Suprapubic skin (tissue), 4 donors: ENCODE measurements around the gene TARBP1.

ENCODE experiments used
- EP300 ChIP-seq: sonication (generic); formaldehyde crosslinking; IDR thresholded peaks from one replicate; pipeline ENCODE4 v1.6.1; 2017; ENCODE audit warnings: antibody characterized with exemption
- POLR2A ChIP-seq, 2 donors: fragments of 450-650 bp; IDR thresholded peaks; one replicate each; pipeline ENCODE4 v1.6.1; 2017; ENCODE audit warnings: antibody characterized with exemption in 2 of 2, mild to moderate bottlenecking in 2 of 2, moderate library complexity in 2 of 2
- POLR2AphosphoS5 ChIP-seq, 3 donors: sonication (generic); formaldehyde crosslinking; IDR thresholded peaks; one replicate each; pipeline ENCODE4 v1.6.1; 2017; ENCODE audit warnings: antibody characterized with exemption in 3 of 3
- TF ChIP-seq, protein P1 (sequence below), 2 donors: fragments of 200-600 bp in 1 of 2; fragments of 450-650 bp in 1 of 2; sonication (generic) in 1 of 2; IDR thresholded peaks; one replicate each; pipeline ENCODE4 v1.5.1; 2016 to 2019; ENCODE audit warnings: antibody characterized with exemption in 2 of 2, mild to moderate bottlenecking in 1 of 2, moderate library complexity in 1 of 2

DNA sequence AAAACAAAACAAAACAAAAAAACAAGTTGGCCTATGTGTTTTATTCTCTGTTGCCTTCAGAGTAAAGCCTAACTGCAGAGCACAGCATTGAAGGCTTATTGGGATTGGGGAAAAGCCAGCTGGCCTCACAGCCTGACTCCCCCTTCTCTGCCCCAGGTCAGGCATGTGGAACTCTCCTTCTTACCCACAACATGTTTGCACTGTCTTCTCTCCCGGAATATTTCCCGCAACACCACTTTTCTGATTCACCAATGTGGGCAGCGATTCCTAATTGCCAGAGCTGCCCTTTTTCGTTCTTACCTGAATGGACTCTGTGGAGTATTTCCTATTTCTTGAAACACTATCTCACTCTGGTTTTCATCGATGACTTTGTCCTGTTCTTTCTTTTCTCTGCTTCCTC, 2.8 kb upstream of the TARBP1 start:
- TF ChIP-seq, protein P1, sequence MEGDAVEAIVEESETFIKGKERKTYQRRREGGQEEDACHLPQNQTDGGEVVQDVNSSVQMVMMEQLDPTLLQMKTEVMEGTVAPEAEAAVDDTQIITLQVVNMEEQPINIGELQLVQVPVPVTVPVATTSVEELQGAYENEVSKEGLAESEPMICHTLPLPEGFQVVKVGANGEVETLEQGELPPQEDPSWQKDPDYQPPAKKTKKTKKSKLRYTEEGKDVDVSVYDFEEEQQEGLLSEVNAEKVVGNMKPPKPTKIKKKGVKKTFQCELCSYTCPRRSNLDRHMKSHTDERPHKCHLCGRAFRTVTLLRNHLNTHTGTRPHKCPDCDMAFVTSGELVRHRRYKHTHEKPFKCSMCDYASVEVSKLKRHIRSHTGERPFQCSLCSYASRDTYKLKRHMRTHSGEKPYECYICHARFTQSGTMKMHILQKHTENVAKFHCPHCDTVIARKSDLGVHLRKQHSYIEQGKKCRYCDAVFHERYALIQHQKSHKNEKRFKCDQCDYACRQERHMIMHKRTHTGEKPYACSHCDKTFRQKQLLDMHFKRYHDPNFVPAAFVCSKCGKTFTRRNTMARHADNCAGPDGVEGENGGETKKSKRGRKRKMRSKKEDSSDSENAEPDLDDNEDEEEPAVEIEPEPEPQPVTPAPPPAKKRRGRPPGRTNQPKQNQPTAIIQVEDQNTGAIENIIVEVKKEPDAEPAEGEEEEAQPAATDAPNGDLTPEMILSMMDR (IDR thresholded peaks at IDR 0.05) = no peak
- TF ChIP-seq EP300 (no peak), POLR2A (IDR thresholded peaks at IDR 0.05) (no peak), POLR2AphosphoS5 (IDR thresholded peaks at IDR 0.05) (no peak)
